ENCODE results near the gene SMARCB1. TPM values are rescaled to one million over a fixed set of nuclear protein-coding genes. Genes with fewer than 3 reads are reported as not detected.

SMARCB1 gene
- total RNA-seq, 1 donor from 2014 or later = 92.2 TPM

GRCh38 chr22:23831261-23831660 lies 44.5 kb downstream of the SMARCB1 start:
- H3K36me3 Mint-ChIP-seq (ENCODE audit: low read depth) = peaks cover 30% of the 10 kb centered on the region
- intact Hi-C loops (cut with micrococcal nuclease) = loop anchor here (10.0 kb wide), 1 partner anchor 116 kb away; no protein-coding TSS in a partner anchor
- H3K27ac Mint-ChIP-seq = no peak overlapping the region
- H3K4me1 Mint-ChIP-seq = peaks cover 8% of the 10 kb centered on the region
- DNase-seq = no peak
- H3K4me3 Mint-ChIP-seq = no peak overlapping the region
- H3K9me3 Mint-ChIP-seq = no peaks in the 10 kb centered on the region
- no peaks in the 10 kb centered on the region for H3K27me3 Mint-ChIP-seq

GRCh38 chr22:23831781-23832180 lies 45.0 kb downstream of the SMARCB1 start:
- H3K27ac Mint-ChIP-seq = no peak overlapping the region
- no peaks in the 10 kb centered on the region for H3K27me3 Mint-ChIP-seq
- peaks cover 5% of the 10 kb centered on the region for H3K4me1 Mint-ChIP-seq
- intact Hi-C loops (cut with micrococcal nuclease) = loop anchor here (10.0 kb wide), 1 partner anchor 117 kb away; no protein-coding TSS in a partner anchor
- DNase-seq = no peak
- H3K36me3 Mint-ChIP-seq (ENCODE audit: low read depth) = peaks cover 30% of the 10 kb centered on the region
- H3K4me3 Mint-ChIP-seq = no peak overlapping the region
- H3K9me3 Mint-ChIP-seq = no peaks in the 10 kb centered on the region

- peaks cover 27% of the 10 kb centered on the region for H3K36me3 Mint-ChIP-seq (ENCODE audit: low read depth)
- H3K9me3 Mint-ChIP-seq = no peaks in the 10 kb centered on the region
- H3K4me3 Mint-ChIP-seq = no peak overlapping the region
- intact Hi-C loops (cut with micrococcal nuclease) = loop anchor here (10.0 kb wide), 1 partner anchor 118 kb away; no protein-coding TSS in a partner anchor
- DNase-seq = no peak
- peaks cover 7% of the 10 kb centered on the region for H3K4me1 Mint-ChIP-seq
- H3K27me3 Mint-ChIP-seq = no peaks in the 10 kb centered on the region
- no peak overlapping the region for H3K27ac Mint-ChIP-seq
Observed at GRCh38 chr22:23832226-23833016, 45.7 kb downstream of the SMARCB1 start.

GRCh38 chr22:23833017-23833751 lies 46.4 kb downstream of the SMARCB1 start:
- peaks cover 25% of the 10 kb centered on the region for H3K36me3 Mint-ChIP-seq (ENCODE audit: low read depth)
- H3K27ac Mint-ChIP-seq = no peak overlapping the region
- intact Hi-C loops (cut with micrococcal nuclease) = loop anchor here (10.0 kb wide), 1 partner anchor 118 kb away; no protein-coding TSS in a partner anchor
- H3K9me3 Mint-ChIP-seq = no peaks in the 10 kb centered on the region
- DNase-seq = no peak
- H3K27me3 Mint-ChIP-seq = no peaks in the 10 kb centered on the region
- no peak overlapping the region for H3K4me3 Mint-ChIP-seq
- peaks cover 12% of the 10 kb centered on the region for H3K4me1 Mint-ChIP-seq

- Mint-ChIP-seq H3K4me1 (peaks cover 13% of the 10 kb centered on the region), H3K9me3 (no peaks in the 10 kb centered on the region), H3K4me3 (no peak overlapping the region), H3K27me3 (peaks cover under 1% of the 10 kb centered on the region), H3K27ac (no peak overlapping the region), H3K36me3 (ENCODE audit: low read depth) (peaks cover 21% of the 10 kb centered on the region)
- DNase-seq = no peak
- intact Hi-C loops (cut with micrococcal nuclease) = loop anchor here (10.0 kb wide), 1 partner anchor 119 kb away; no protein-coding TSS in a partner anchor
Observed at GRCh38 chr22:23833911-23834317, 47.1 kb downstream of the SMARCB1 start.

GRCh38 chr22:23834406-23834792 lies 47.6 kb downstream of the SMARCB1 start:
- intact Hi-C loops (cut with micrococcal nuclease) = loop anchor here (10.0 kb wide), 1 partner anchor 120 kb away; no protein-coding TSS in a partner anchor
- H3K27me3 Mint-ChIP-seq = peaks cover 3% of the 10 kb centered on the region
- no peak overlapping the region for H3K4me3 Mint-ChIP-seq
- no peak for DNase-seq
- H3K9me3 Mint-ChIP-seq = no peaks in the 10 kb centered on the region
- peaks cover 16% of the 10 kb centered on the region for H3K4me1 Mint-ChIP-seq
- H3K36me3 Mint-ChIP-seq (ENCODE audit: low read depth) = peaks cover 19% of the 10 kb centered on the region
- H3K27ac Mint-ChIP-seq = no peak overlapping the region

- H3K27ac Mint-ChIP-seq = no peak overlapping the region
- peaks cover 21% of the 10 kb centered on the region for H3K4me1 Mint-ChIP-seq
- peaks cover 16% of the 10 kb centered on the region for H3K36me3 Mint-ChIP-seq (ENCODE audit: low read depth)
- no peak for DNase-seq
- no peaks in the 10 kb centered on the region for H3K9me3 Mint-ChIP-seq
- intact Hi-C loops (cut with micrococcal nuclease) = loop anchor here (10.0 kb wide), 1 partner anchor 120 kb away; no protein-coding TSS in a partner anchor
- H3K4me3 Mint-ChIP-seq = no peak overlapping the region
- H3K27me3 Mint-ChIP-seq = peaks cover 3% of the 10 kb centered on the region
Observed at GRCh38 chr22:23834793-23835483, 48.2 kb downstream of the SMARCB1 start.

- H3K27ac Mint-ChIP-seq = no peak overlapping the region
- peaks cover 21% of the 10 kb centered on the region for H3K4me1 Mint-ChIP-seq
- intact Hi-C loops (cut with micrococcal nuclease) = loop anchor here (10.0 kb wide), 1 partner anchor 121 kb away; no protein-coding TSS in a partner anchor
- DNase-seq = no peak
- H3K36me3 Mint-ChIP-seq (ENCODE audit: low read depth) = peaks cover 11% of the 10 kb centered on the region
- H3K27me3 Mint-ChIP-seq = peaks cover 3% of the 10 kb centered on the region
- H3K4me3 Mint-ChIP-seq = no peak overlapping the region
- H3K9me3 Mint-ChIP-seq = no peaks in the 10 kb centered on the region
Observed at GRCh38 chr22:23835484-23836144, 48.8 kb downstream of the SMARCB1 start.

- intact Hi-C loops (cut with micrococcal nuclease) = loop anchor here (10.0 kb wide), 1 partner anchor 121 kb away; no protein-coding TSS in a partner anchor
- Mint-ChIP-seq H3K4me3 (peak overlapping the region; percentile 19), H3K27me3 (peaks cover 7% of the 10 kb centered on the region), H3K27ac (no peak overlapping the region), H3K4me1 (peaks cover 22% of the 10 kb centered on the region), H3K36me3 (ENCODE audit: low read depth) (peaks cover 9% of the 10 kb centered on the region), H3K9me3 (no peaks in the 10 kb centered on the region)
- no peak for DNase-seq
Observed at GRCh38 chr22:23836281-23836680, 49.5 kb downstream of the SMARCB1 start.

GRCh38 chr22:23836692-23837495 lies 50.1 kb downstream of the SMARCB1 start:
- Mint-ChIP-seq H3K36me3 (ENCODE audit: low read depth) (peaks cover 9% of the 10 kb centered on the region), H3K9me3 (no peaks in the 10 kb centered on the region), H3K27ac (no peak overlapping the region), H3K4me1 (peaks cover 24% of the 10 kb centered on the region), H3K27me3 (peaks cover 11% of the 10 kb centered on the region), H3K4me3 (peak overlapping the region; percentile 69)
- intact Hi-C loops (cut with micrococcal nuclease) = loop anchor here (10.0 kb wide), 1 partner anchor 122 kb away; no protein-coding TSS in a partner anchor
- no peak for DNase-seq

GRCh38 chr22:23837496-23837859 lies 50.7 kb downstream of the SMARCB1 start:
- H3K9me3 Mint-ChIP-seq = no peaks in the 10 kb centered on the region
- H3K4me1 Mint-ChIP-seq = peaks cover 24% of the 10 kb centered on the region
- peaks cover 11% of the 10 kb centered on the region for H3K27me3 Mint-ChIP-seq
- no peak for DNase-seq
- peak overlapping the region; percentile 69 for H3K4me3 Mint-ChIP-seq
- peaks cover 7% of the 10 kb centered on the region for H3K36me3 Mint-ChIP-seq (ENCODE audit: low read depth)
- intact Hi-C loops (cut with micrococcal nuclease) = loop anchor here (10.0 kb wide), 1 partner anchor 123 kb away; no protein-coding TSS in a partner anchor
- H3K27ac Mint-ChIP-seq = no peak overlapping the region

- H3K27ac Mint-ChIP-seq = peak overlapping the region; percentile 95
- H3K4me3 Mint-ChIP-seq = peak overlapping the region; percentile 97
- intact Hi-C loops (cut with micrococcal nuclease) = loop anchor here (2.0 to 10.0 kb wide), 2 partner anchors 71 to 123 kb away; partner anchors contain the start of gene CHCHD10
- H3K9me3 Mint-ChIP-seq = no peaks in the 10 kb centered on the region
- peaks cover 11% of the 10 kb centered on the region for H3K27me3 Mint-ChIP-seq
- peak; percentile 71 for DNase-seq
- H3K4me1 Mint-ChIP-seq = peaks cover 25% of the 10 kb centered on the region
- peaks cover 7% of the 10 kb centered on the region for H3K36me3 Mint-ChIP-seq (ENCODE audit: low read depth)
Observed at GRCh38 chr22:23837911-23838680, 51.3 kb downstream of the SMARCB1 start.
